NCI-H1105 treated with DMSO at 0.1 percent for 48 hours (cell line): ENCODE results near the gene CCDC148.

Experiments
- DNase-seq: peaks from one replicate; lab custom pipeline; 2025; lab: John Stamatoyannopoulos, UW

The CCDC148 gene

DNA sequence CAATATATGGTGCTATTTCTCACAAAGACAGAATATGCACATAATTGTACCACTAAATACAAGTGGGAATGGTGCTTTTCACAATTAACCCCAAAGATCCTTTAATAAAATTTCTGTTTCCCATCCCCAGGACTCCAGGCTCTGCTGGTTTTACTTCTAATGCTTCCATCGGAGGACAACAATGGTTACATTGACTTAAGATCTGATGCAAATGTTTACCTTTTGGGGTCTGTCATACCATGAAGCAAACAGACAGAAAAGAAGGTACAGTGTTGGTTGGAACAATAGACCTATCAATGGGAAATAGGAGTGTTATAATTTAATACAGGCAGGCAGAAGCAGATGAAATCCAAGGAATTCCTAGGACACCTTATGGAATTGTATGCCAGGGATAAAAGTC is 249.2 kb downstream of the CCDC148 start:
- DNase-seq, result no peak

DNA sequence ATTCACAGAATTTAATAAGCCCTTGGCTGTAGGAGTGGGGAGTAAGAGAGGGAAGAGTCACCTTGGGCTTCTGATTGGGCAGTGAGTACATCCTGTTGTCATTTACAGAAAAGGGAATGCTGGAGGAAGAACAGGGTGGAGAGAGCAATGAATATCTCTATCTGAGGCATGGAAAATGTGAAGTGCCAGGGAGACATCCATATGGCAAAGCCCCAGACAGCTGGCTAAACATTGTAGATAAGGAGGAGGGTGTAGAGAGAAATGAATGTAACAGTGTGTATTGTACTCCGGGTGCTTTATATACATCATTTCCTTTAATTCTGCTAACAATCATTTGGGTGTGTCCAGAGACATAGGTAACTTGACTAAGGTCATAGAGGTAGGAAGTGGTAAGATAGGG is 251.3 kb downstream of the CCDC148 start:
- no peak for DNase-seq

DNA sequence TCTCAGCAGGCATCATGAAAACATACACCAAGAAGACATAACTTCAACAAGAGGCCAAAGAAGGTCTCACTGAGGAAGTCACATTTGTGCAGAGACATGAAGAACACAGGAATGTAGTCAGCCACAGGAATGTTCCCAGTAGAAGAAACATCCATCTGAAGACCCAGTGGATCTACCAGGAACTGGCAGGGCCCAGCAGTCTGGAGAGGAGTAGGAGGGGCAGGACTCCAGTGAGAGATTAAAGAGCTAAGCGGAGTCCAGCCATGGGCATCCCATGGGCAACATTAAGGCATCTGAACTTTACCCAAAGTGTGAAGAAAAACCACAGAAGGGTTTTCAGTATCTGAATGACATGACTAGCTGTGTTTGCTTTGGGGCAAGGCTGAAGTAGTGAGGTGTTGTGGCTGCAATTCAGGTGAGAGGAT is 251.8 kb downstream of the CCDC148 start:
- no peak for DNase-seq

DNA sequence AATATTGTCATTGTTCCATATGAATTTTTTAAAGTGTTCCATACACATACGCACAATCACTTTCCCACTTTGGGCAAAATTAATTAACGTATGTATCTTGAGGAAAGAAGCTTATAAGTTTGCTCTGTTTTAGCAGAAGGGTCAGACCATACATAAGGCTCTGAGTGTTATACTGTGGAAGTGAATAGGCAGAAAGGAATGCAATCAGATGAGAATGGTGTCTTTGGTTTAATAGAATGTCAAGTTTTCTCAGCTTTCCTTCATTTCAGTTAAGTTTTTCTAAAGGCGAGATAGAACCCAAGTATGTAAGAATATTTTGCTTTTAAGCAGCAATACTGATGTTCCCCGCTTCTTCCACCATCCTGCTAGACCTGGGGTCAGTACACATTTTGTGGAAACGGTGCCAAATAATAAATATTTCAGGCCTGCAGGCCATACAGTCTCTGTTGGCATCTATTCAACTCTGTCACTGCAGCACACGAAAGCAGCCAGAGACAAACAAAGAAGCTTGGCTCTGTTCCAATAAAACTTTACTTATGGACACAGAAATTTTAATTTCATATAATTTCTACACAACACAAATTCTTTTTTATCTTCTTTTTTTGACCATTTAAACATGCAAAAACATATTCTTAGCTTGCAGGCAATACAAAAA is 254.3 kb downstream of the CCDC148 start:
- DNase-seq, result peak; percentile 93

DNA sequence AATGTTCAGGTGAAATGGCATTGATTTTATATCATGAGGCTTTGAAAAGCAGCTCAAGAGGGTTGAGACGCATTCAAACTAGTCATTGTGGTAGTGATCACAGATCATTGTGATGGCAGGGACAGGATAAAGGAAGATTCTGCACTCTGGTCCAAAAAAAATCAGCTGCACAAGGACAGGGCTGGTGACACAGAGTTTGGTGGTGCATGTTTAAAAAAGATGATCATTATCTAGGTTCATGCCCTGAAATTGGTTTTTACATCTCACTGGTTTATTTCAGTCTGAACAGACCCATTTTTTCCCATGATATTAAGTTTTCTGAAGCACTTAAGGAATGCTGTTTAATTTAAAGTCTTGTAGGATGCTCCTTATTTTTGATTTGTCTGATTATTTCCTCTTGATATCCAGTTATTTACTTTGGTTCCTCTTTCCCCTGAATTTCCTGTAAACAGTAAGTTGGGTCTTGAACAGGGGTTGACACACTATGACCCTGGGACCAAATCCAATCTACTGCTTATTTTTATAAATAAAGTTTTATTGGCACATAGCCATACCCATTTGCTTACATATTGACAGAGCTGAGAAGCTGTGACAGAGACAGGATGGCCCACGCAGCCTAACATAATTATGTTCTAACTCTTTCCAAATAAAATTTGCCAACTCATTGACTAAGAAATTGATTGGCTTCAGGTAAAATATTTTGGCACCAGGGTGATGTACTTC is 256.5 kb downstream of the CCDC148 start:
- no peak for DNase-seq

DNA sequence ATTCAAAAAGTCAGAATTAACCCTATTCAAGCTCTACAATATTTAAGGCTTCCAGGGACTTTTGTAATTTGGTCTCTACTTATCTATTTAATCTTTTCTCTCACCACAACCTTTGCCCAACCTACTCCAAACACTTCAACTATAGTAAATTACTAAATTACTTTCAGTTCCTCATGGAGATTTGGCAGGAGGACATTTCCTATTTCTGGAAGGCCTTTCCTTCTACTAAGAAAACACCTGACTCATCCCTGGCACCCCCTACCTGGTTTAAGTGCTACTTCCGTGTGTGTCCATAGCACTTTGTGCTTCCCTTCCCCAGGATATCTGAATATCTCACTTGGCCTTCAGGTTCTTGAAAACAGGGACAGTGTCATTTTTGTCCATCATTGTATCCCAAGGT is 258.6 kb downstream of the CCDC148 start:
- peak; percentile 34 for DNase-seq

DNA sequence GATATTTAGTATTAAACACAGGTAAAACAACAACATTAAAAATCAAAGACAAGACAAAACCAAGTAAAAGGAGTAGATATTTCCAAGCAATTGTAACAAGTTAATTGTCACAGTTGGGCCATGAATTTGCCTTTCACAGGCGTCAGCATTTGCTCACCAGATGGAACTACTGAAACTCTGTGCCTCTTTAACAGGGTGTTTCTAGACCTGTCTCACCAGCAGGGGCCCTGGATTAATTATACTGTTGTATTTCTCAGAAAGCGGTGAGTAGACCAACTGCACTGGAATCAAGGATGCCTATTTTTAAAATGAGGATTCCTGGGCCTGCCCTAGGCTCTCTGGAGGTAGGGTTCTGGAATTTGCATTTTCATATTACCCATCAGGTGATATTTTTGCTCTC is 262.3 kb downstream of the CCDC148 start:
- DNase-seq, result no peak

DNA sequence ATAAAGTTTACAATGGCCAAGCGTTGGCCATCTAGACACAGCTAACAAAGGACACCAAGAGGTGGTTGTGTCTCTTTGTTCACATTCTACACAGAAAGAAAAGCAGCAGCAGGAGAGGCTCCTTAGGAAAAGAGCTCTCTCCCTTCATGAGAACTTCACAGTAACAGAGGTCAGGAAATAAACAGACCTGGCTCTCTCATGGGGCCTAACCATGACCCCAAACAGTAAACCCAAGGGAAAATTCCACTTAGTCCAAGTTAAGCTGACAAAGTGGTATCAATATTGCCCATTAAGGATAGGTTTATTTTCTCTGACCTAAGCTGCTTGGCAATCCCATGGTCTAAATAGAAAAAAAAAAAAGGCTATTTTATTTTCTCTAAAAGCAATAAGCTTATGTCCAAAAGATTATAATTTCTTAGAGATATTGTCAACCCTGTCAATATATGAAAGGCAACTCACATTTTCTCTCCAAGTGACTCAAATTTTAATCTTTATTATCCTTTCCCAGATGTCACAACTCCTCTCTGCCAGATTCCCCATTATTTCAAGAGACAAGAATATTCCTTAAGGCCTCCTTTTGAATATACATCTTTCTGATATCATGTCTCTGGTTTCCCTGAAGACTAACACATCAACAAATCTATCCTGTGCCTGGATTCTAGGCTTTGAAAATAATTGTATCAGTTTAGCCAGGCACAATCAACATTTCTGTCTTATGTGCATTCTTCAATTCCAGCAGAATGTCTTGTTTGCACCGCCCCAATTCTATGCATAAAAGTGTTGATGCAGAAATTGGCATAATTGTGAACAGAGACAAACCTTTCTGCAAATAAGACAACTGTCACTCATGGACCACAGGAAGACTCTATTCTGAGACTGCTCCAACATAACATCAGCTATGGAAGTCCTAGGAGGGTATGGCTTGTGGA is 263.8 kb downstream of the CCDC148 start:
- DNase-seq, result no peak

DNA sequence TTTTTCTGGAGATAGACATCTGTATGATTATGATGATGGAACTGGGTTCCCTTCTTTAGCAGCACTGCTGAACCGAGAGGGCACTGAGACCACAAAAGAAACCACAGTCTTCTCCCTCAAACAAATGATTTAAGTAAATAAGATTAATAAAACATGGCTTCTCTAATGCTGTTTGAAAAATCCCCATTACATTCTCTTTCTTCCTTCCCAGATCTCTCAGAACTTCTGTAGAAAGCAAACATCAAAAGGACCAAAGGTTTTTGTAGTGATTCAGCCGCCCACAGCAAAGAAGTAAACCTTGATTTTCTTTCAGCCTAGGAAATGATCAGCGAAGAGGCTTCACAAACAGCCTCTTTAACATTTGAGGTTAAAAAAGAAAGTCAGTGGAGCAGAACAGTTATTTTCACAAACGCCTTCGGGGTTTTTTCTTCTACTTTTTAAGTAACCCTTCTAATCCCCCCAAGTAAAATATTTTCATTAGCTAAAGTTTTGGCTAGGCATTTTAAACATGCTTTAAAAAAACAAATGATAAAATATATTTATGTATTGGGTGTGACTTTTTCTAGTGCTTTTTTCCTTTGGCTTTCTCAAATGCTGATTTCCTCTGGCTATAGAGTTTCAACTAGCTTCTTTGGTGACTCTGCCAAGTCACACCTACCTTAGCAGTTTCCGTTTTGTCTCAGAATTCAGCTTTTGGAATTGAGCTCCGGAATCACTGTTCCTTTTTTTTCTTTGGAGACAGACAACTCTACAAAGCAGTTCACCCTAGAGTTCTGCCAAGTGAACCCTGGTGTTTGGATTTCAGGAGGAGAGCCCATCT is 265.3 kb downstream of the CCDC148 start:
- peak; percentile 64 for DNase-seq

DNA sequence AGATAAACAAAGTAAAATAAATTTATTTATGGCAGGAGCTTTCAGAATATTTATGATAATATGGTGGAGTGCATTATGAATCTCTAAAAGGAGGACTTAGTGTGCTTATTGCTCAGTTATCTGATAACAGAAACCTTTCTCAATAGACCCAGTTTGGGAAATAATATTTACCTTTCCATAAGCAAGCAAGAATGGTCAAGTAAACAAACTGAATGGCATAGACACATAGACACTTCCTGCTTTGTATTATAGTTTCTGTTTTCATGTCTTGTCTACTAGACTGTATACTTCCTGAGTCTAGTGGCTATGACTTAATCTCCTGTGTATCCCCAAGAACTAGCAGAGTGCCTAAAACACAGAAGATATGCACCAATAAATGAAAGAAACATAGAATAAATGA is 267.0 kb downstream of the CCDC148 start:
- DNase-seq, result peak; percentile 47

DNA sequence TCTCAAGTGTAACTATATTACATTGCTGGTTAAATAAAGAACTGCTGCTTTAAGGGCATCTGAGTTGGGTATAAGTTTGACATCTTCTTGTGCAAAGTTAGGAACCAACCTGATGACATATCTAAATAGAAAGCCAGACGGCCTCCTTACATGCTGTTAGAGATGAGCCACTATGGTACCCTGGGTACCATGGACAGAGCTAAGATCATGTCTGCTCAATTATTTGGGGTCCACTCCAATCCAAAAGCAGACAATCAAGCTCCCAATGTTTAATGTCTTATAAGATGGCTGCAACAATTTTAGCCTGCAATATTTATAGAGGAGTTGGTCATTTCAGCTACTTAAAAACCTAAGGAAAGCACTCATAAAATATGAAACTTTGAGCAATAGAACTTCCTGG is 268.6 kb downstream of the CCDC148 start:
- no peak for DNase-seq

DNA sequence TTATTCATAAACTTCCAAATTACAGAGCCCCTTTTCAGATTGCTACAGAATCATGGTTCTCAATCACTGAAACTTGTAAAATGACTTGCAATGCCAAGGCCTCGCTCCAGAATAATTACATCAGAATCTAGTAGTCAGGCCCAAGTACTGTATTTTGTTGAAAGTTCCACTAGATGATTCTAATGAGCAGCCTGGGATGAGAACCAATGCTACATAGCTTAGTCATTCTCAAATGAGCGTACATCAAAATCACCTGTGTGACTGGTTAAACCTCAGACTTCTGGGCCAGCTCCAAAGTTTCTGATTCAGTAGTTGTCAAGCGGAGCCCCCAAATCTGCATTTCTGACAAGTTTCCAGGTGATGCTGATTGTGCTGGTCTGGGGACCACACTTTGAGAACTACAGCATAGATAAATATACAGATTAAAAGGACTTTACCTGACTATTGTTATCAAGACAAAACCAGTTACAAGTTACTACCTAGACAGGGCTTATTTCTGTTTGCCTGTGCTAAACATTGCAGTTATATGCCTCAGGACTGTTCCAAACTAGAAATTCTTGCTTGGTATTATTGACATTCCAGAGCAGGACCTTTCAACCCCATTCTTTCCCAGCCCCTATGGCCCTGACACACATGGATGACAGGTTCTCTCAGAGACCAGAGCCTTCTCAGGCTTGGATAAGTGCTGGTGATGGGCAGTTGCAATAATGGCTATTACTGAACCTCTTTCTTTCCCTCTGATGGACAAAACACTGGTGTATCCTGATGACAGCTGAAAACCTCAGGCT is 271.8 kb downstream of the CCDC148 start:
- no peak for DNase-seq

DNA sequence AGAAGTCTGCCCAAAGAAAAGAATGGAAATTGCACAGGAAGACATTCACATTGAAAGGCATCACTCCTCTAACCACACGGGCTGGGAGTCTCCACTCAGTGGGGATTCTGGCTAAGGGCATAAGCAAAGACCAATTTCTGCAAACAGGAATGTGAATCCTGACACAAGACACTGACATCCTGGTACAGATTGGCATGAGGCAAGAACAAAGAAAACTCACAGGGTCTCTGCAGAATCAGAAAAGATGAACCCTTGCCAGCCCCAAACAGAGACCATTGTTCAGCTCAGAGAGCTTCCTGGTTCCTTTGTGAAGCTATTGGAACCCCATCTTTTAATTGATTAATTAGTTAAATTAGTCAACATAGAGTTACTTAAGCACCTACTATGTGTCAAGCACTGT is 272.6 kb downstream of the CCDC148 start:
- DNase-seq, result no peak

DNA sequence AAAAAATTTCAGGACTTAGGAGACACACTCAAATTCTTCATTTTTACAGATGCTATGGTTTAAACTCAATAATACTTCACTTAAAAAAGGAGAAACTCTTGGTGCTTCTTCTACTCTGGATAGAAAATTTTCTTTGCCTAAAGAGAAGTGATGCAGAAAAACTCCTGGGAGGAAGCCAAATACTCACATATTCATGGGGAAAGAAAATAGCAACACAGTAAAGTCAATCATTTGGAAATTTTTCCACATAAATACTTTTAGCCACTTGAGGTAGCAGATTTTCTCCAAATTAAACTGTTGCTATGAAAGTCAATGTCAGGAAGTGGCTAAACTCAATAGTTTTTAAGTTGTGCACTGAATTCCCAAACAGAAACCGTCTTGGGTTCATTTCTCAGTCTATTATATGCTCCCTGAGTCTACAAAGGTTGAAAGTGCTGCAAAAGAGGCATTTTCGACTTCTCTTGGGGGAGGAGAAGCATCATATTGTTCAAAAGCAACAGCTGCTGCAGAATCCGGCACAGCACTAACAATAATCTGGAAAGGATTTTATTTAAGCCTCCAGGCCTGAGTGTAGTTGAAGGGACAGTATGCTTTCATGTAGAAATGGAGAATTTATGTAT is 273.8 kb downstream of the CCDC148 start:
- DNase-seq, result no peak

DNA sequence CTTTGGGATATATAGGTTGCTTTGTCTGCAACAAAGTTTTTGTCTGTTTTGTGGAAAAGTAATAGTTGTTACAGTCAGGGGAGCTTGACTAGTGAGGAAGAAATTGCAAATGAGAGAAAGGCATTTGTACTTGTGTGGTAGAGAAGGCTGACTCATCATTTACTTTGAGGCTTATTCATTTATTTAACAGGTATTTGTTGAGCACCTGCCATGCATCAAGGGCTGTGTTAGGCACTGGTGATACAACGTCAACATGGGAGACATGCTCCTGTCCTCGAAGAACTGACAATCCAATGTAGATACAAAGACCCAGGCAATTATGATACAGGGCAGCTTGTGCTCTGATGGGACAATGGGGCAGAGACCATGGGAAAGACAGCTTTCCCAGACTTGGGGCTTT is 275.4 kb downstream of the CCDC148 start:
- no peak for DNase-seq

DNA sequence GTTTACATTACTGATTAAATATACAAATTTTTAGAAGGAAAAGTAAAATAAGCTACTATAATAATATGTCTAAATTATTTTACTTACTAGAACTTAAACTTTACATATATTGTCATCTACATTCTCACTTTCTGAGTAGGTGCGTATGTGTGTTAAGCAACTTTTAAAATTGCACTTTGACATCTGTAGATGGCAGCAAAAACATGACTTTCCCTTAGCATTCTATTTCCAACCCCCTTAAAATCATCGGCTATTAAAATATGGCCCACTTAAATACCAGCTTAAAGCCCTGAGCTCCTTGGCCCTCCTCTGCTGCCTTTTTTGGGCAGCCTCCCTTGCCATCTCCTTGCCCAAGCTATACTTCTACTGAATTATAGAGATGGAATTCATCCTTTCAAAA is 276.9 kb downstream of the CCDC148 start:
- DNase-seq, result peak; percentile 25

DNA sequence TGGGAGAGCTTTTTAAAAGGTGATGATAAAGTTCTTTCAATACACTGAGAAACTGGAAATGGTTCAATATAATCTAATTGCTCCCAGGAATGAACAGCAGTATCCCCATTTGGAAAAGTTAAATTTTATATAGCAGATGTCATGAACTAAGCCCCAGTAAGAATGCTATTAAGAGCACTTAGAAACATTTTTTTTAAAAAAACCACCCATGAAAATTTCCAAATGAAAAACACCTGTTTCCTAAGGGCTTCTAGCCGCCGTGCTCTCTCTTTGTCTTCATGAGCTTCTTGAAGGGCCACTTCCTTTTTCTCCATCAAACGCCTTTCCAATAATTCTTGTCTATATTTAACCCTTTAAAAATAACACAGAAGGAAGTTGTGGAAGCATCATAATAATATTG is 277.9 kb downstream of the CCDC148 start:
- no peak for DNase-seq

DNA sequence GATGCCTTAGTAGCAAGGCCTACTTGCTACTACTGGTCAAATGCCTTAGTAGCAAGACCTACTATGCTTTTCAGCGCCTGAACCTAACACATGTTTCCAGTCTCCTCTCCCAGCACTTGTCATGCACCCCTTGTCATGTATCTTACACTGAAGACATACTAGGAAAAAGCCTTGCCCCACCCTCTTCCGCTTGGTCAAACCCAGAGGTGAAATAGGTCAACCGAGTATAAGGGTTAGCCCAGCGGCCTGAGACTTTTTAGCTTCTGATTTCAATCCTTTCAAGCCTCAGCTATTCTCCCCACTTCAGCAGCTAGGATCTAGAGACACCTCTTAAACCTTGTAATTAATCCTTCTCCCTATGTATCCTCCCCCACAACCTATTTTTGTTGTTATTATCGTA is 281.6 kb downstream of the CCDC148 start:
- no peak for DNase-seq

DNA sequence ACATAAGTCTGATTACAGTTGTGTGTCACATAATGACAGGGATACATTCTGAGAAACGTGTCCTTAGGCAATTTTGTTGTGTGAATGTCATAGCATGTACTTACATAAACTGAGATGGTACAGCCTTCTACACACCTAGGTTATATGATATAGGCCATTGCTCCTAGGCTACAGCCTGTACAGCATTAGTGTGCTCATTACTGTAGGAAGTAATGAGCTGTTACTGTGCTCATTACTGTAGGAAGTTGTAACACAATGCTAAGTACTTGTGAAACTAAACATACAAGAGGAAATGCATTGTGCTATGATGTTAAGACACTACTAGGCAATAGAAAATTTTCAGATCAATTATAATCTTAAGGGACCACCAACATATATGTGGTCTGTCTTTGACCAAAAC is 282.1 kb downstream of the CCDC148 start:
- DNase-seq, result no peak

DNA sequence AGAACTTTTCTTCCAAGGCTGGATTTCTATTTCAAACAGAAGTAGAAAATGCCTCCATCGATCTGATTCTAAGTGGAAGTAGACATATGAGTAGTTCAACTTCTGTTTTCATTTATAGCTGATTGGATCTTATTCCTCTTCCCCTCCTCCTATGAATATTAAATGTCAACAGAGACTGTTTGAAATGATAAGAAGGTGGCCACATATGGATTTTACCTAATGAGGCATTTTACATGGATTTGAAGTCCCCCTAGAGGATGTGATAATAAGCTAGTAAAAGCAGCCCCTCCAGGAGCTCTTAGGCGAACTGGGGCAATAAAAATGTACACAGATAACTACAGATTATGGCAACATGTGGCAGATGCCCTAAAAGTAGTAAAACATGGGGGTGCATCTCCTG is 283.8 kb downstream of the CCDC148 start:
- no peak for DNase-seq

DNA sequence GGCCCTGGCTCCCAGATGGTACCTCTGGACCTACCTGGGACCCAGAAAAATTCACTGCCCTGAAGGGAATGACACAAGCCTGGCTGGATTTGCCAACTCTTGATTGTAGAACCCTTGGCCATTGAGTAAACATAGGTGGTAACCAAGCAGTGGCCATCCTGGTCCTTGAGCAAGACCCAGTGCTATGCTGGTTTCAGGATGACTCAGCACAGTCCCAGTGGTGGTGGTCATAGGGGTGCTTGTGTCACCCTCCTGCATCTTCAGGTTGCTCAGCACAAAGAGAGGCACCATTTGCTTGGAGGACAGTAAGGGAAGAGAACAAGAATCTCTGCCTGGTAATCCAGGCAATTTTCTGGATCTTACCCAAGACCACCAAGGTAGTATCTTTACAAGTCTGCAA is 302.0 kb downstream of the CCDC148 start:
- DNase-seq, result no peak
